Measurements from ENCODE around the gene LSP1. TPM values are rescaled to one million over a fixed set of nuclear protein-coding genes. Genes with fewer than 3 reads are reported as not detected.
"Not testable (repeated sequence)": the region's sequence is repeated elsewhere in the genome, so short reads cannot be mapped to it uniquely, and the experiment has no call there.

Gene LSP1
- total RNA-seq, 1 experiment from 2014 or later, result not detected

GRCh38 chr11:1938343-1939005, 85.6 kb downstream of the LSP1 start:
- no peak for TF ChIP-seq EZH2 (IDR thresholded peaks at IDR 0.05; ENCODE audit: borderline replicate concordance, low read depth, low read length, poor library complexity, severe bottlenecking)
- no peak for TF ChIP-seq CTCF (conservative IDR thresholded peaks at IDR 0.05; ENCODE audit: low read depth, low read length)
- Histone ChIP-seq H3K4me1 (ENCODE audit: insufficient read depth, low read length, poor library complexity, severe bottlenecking) (no peaks in the 10 kb centered on the region), H3K36me3 (ENCODE audit: insufficient read depth, low read length, poor library complexity, severe bottlenecking) (no peaks in the 10 kb centered on the region), H3K4me3 (ENCODE audit: low read depth, low read length, poor library complexity, severe bottlenecking) (no peak overlapping the region), H3K27ac (ENCODE audit: low read depth, low read length, poor library complexity, severe bottlenecking) (no peak overlapping the region), H3K9me3 (ENCODE audit: low read depth, low read length, poor library complexity, severe bottlenecking) (no peaks in the 10 kb centered on the region), H3K27me3 (replicated peaks; ENCODE audit: insufficient read depth, low read depth, low read length, poor library complexity) (no peaks in the 10 kb centered on the region)
- no TSS peak for BruUV-seq (replicated peaks)
- ChIA-PET CTCF (no interaction called here), POLR2A (ENCODE audit: low non-redundant PET) (no interaction called here)
- no peak for DNase-seq (ENCODE audit: low spot score)
- intact Hi-C loops (cut with micrococcal nuclease; ENCODE audit: unreplicated experiment), result no loop called here

GRCh38 chr11:1939006-1939625, 86.2 kb downstream of the LSP1 start:
- Histone ChIP-seq H3K4me3 (ENCODE audit: low read depth, low read length, poor library complexity, severe bottlenecking) (no peak overlapping the region), H3K36me3 (ENCODE audit: insufficient read depth, low read length, poor library complexity, severe bottlenecking) (no peaks in the 10 kb centered on the region), H3K4me1 (ENCODE audit: insufficient read depth, low read length, poor library complexity, severe bottlenecking) (no peaks in the 10 kb centered on the region), H3K27ac (ENCODE audit: low read depth, low read length, poor library complexity, severe bottlenecking) (no peak overlapping the region), H3K9me3 (ENCODE audit: low read depth, low read length, poor library complexity, severe bottlenecking) (no peaks in the 10 kb centered on the region), H3K27me3 (replicated peaks; ENCODE audit: insufficient read depth, low read depth, low read length, poor library complexity) (no peaks in the 10 kb centered on the region)
- intact Hi-C loops (cut with micrococcal nuclease; ENCODE audit: unreplicated experiment), result no loop called here
- ChIA-PET POLR2A (ENCODE audit: low non-redundant PET) (no interaction called here), CTCF (no interaction called here)
- TF ChIP-seq CTCF (conservative IDR thresholded peaks at IDR 0.05; ENCODE audit: low read depth, low read length) (no peak), EZH2 (IDR thresholded peaks at IDR 0.05; ENCODE audit: borderline replicate concordance, low read depth, low read length, poor library complexity, severe bottlenecking) (no peak)
- no TSS peak for BruUV-seq (replicated peaks)
- no peak for DNase-seq (ENCODE audit: low spot score)

GRCh38 chr11:1939788-1940187, 86.9 kb downstream of the LSP1 start:
- H3K4me1 ChIP-seq (ENCODE audit: insufficient read depth, low read length, poor library complexity, severe bottlenecking); H3K9me3 ChIP-seq (ENCODE audit: low read depth, low read length, poor library complexity, severe bottlenecking); intact Hi-C loops (cut with micrococcal nuclease; ENCODE audit: unreplicated experiment); H3K4me3 ChIP-seq (ENCODE audit: low read depth, low read length, poor library complexity, severe bottlenecking); POLR2A ChIA-PET (ENCODE audit: low non-redundant PET); H3K27ac ChIP-seq (ENCODE audit: low read depth, low read length, poor library complexity, severe bottlenecking); H3K27me3 ChIP-seq (replicated peaks; ENCODE audit: insufficient read depth, low read depth, low read length, poor library complexity); H3K36me3 ChIP-seq (ENCODE audit: insufficient read depth, low read length, poor library complexity, severe bottlenecking); BruUV-seq (replicated peaks); CTCF ChIA-PET; DNase-seq (ENCODE audit: low spot score): not testable (repeated sequence)

Small RNA genes lying within 50 kb of the gene (microRNA-seq; reads per million reads assigned to microRNA genes)
- gene MIR4298, result not detected
- gene MIR7847, result not detected

Other genes starting within 250 kb of the LSP1 start
- not detected in 2 replicates for gene KRTAP5-3, start 244.6 kb upstream of the LSP1 start, total RNA-seq (2021)
- gene KRTAP5-4, start 230.9 kb upstream of the LSP1 start, total RNA-seq (2021), result not detected in 2 replicates
- gene KRTAP5-5, start 223.3 kb upstream of the LSP1 start, total RNA-seq (2021), result not detected in 2 replicates
- gene KRTAP5-6, start 155.9 kb upstream of the LSP1 start, total RNA-seq (2021), result not detected in 2 replicates
- 0.24 TPM in 1 of 2 replicates, not detected in the other for gene IFITM10, start 102.5 kb upstream of the LSP1 start, total RNA-seq (2021)
- gene CTSD, start 89.2 kb upstream of the LSP1 start, total RNA-seq (2021), result 144 and 159 TPM in 2 replicates
- gene SYT8, start 18.1 kb upstream of the LSP1 start, total RNA-seq (2021), result not detected in 2 replicates
- not detected in 2 replicates for gene TNNI2, start 14.1 kb upstream of the LSP1 start, total RNA-seq (2021)
- not detected in 2 replicates for gene PRR33, start 38.8 kb downstream of the LSP1 start, total RNA-seq (2021)
- not detected in 2 replicates for gene TNNT3, start 66.6 kb downstream of the LSP1 start, total RNA-seq (2021)
- gene MRPL23, start 94.2 kb downstream of the LSP1 start, total RNA-seq (2021), result 83.8 and 92.4 TPM in 2 replicates
- gene H19, start 144.8 kb downstream of the LSP1 start, total RNA-seq (2021), result not detected in 2 replicates

Data from A673 (cell line).